ENCODE results near the gene TBCD. TPM values are rescaled to one million over a fixed set of nuclear protein-coding genes. Genes with fewer than 3 reads are reported as not detected.

TBCD gene
- polyA plus RNA-seq, 1 donor from 2014 or later, result 67.2 TPM

GRCh38 chr17:82941021-82942001, 189.4 kb downstream of the TBCD start:
- Histone ChIP-seq H3K9me3 (ENCODE audit: low read length) (peaks cover 18% of the 10 kb centered on the region), H3K4me3 (ENCODE audit: low read length) (no peak overlapping the region), H3K27me3 (ENCODE audit: insufficient read depth, low read depth, low read length) (no peaks in the 10 kb centered on the region), H4K20me1 (ENCODE audit: insufficient read depth) (no peaks in the 10 kb centered on the region), H3K9ac (ENCODE audit: low read length) (no peak overlapping the region), H2AFZ (ENCODE audit: low read depth, low read length) (no peak overlapping the region), H3K36me3 (ENCODE audit: insufficient read depth, low read length) (peaks cover 32% of the 10 kb centered on the region), H3K27ac (ENCODE audit: low read length) (no peak overlapping the region), H3F3A (ENCODE audit: insufficient read depth, low read length, poor library complexity, severe bottlenecking) (no peaks in the 10 kb centered on the region), H3K79me2 (replicated peaks; ENCODE audit: insufficient read depth, low read length) (no peaks in the 10 kb centered on the region), H3K4me2 (ENCODE audit: low read length) (no peak overlapping the region), H3K9me2 (ENCODE audit: insufficient read depth, low read length) (no peaks in the 10 kb centered on the region)
- TF ChIP-seq POLR2AphosphoS5 (IDR thresholded peaks at IDR 0.05), result no peak
- TF ChIP-seq TAF1 (IDR thresholded peaks at IDR 0.05; ENCODE audit: low read depth), result no peak
- no peak for TF ChIP-seq EP300 (conservative IDR thresholded peaks at IDR 0.05; ENCODE audit: poor library complexity, severe bottlenecking)
- TF ChIP-seq CTCF (IDR thresholded peaks at IDR 0.05; ENCODE audit: poor library complexity, severe bottlenecking), result no peak
- TF ChIP-seq SMC3 (conservative IDR thresholded peaks at IDR 0.05; ENCODE audit: poor library complexity), result no peak
- TF ChIP-seq RAD21 (conservative IDR thresholded peaks at IDR 0.05), result no peak
- TF ChIP-seq REST (IDR thresholded peaks at IDR 0.05; ENCODE audit: borderline replicate concordance), result no peak
- no peak for TF ChIP-seq MXI1 (conservative IDR thresholded peaks at IDR 0.05; ENCODE audit: poor library complexity, severe bottlenecking)

GRCh38 chr17:82942166-82943130, 190.6 kb downstream of the TBCD start:
- peaks cover 32% of the 10 kb centered on the region for H3K36me3 ChIP-seq (ENCODE audit: insufficient read depth, low read length)
- no peaks in the 10 kb centered on the region for H3F3A ChIP-seq (ENCODE audit: insufficient read depth, low read length, poor library complexity, severe bottlenecking)
- H3K4me2 ChIP-seq (ENCODE audit: low read length), result no peak overlapping the region
- H2AFZ ChIP-seq (ENCODE audit: low read depth, low read length), result no peak overlapping the region
- H3K27ac ChIP-seq (ENCODE audit: low read length), result no peak overlapping the region
- H3K4me3 ChIP-seq (ENCODE audit: low read length), result no peak overlapping the region
- H3K9me2 ChIP-seq (ENCODE audit: insufficient read depth, low read length), result no peaks in the 10 kb centered on the region
- no peak overlapping the region for H3K9ac ChIP-seq (ENCODE audit: low read length)
- H3K27me3 ChIP-seq (ENCODE audit: insufficient read depth, low read depth, low read length), result no peaks in the 10 kb centered on the region
- H4K20me1 ChIP-seq (ENCODE audit: insufficient read depth), result no peaks in the 10 kb centered on the region
- no peaks in the 10 kb centered on the region for H3K79me2 ChIP-seq (replicated peaks; ENCODE audit: insufficient read depth, low read length)
- TF ChIP-seq MXI1 (conservative IDR thresholded peaks at IDR 0.05; ENCODE audit: poor library complexity, severe bottlenecking) (no peak), EP300 (conservative IDR thresholded peaks at IDR 0.05; ENCODE audit: poor library complexity, severe bottlenecking) (no peak), REST (IDR thresholded peaks at IDR 0.05; ENCODE audit: borderline replicate concordance) (no peak), SMC3 (conservative IDR thresholded peaks at IDR 0.05; ENCODE audit: poor library complexity) (no peak), CTCF (IDR thresholded peaks at IDR 0.05; ENCODE audit: poor library complexity, severe bottlenecking) (no peak), RAD21 (conservative IDR thresholded peaks at IDR 0.05) (no peak), TAF1 (IDR thresholded peaks at IDR 0.05; ENCODE audit: low read depth) (no peak), EZH2 (IDR thresholded peaks at IDR 0.05; ENCODE audit: borderline replicate concordance, insufficient read depth, low read length, poor library complexity, severe bottlenecking) (no peak), POLR2AphosphoS5 (IDR thresholded peaks at IDR 0.05) (no peak)
- H3K9me3 ChIP-seq (ENCODE audit: low read length), result peaks cover 24% of the 10 kb centered on the region

Measured in neural cell (in vitro differentiated cells).